GM10248 (cell line): ENCODE results near the gene FADS3.

ENCODE experiments used
- CTCF ChIA-PET: fragments of 300-600 bp; sonication (Branson Sonifier 250); formaldehyde crosslinking; extraction: SDS; loops from one replicate; lab custom pipeline; 2021; ENCODE audit warnings: antibody characterized with exemption; lab: Yijun Ruan, JAX
- POLR2A ChIA-PET: fragments of 350-650 bp; sonication (Branson Sonifier 250); formaldehyde crosslinking; extraction: SDS; loops from one replicate; lab custom pipeline; 2020; ENCODE audit warnings: antibody characterized with exemption; lab: Yijun Ruan, JAX
- DNase-seq: peaks from one replicate; pipeline ENCODE4 v3.0.0; 2012; ENCODE audit errors: extremely low spot score
- TF ChIP-seq, protein P1 (sequence below): IDR thresholded peaks from 2 replicates; pipeline ENCODE4 v1.5.1; 2012; ENCODE audit warnings: mild to moderate bottlenecking, low read depth; ENCODE audit errors: extremely low read depth, missing control alignments, control extremely low read depth

FADS3 gene

DNA sequence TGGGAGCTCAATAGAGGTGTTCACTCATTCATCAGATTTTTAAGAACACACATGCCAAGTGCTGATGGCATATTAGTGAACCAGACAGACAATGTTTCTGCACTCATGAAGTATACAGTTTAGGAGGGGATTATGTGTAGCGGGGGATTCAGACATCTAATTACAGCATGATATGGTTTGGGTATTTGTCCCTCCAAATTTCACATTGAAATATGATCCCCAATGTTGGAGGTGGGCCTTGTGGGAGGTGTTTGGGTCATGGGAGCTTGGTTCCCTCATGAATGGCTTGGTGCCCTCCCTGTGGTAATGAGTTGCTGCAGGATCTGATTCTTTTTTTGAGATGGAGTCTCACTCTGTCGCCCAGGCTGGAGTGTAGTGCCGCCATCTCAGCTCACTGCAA is 34.9 kb upstream of the FADS3 start:
- DNase-seq: no peak
- TF ChIP-seq, protein P1, sequence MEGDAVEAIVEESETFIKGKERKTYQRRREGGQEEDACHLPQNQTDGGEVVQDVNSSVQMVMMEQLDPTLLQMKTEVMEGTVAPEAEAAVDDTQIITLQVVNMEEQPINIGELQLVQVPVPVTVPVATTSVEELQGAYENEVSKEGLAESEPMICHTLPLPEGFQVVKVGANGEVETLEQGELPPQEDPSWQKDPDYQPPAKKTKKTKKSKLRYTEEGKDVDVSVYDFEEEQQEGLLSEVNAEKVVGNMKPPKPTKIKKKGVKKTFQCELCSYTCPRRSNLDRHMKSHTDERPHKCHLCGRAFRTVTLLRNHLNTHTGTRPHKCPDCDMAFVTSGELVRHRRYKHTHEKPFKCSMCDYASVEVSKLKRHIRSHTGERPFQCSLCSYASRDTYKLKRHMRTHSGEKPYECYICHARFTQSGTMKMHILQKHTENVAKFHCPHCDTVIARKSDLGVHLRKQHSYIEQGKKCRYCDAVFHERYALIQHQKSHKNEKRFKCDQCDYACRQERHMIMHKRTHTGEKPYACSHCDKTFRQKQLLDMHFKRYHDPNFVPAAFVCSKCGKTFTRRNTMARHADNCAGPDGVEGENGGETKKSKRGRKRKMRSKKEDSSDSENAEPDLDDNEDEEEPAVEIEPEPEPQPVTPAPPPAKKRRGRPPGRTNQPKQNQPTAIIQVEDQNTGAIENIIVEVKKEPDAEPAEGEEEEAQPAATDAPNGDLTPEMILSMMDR: no peak
- ChIA-PET CTCF (interaction anchor here (3.2 to 4.8 kb wide), 2 partner anchors 21 to 28 kb away, joined by 21 to 23 read pairs; no protein-coding TSS in a partner anchor), POLR2A (no interaction called here)

DNA sequence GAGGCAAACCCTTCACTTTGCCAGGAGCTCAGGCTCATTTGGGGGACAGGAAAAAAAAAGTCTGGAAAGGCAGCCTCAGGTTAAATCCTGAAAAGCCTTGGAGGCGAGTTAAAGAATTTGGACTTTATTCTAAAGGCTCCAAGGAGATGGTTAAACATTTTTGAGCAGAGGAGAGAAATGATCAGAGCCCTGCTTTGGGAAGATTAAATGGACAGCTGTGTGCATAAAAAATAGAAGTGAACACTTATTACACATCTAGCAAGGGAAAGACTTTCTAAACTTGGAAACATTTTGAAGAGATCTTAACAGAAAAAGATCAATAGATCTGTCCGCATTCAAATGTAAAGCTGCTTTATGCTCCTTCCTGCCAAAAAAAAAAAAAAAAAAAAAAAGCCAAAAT is 34.4 kb upstream of the FADS3 start:
- no peak for DNase-seq
- TF ChIP-seq, protein P1: no peak
- ChIA-PET CTCF (interaction anchor here (3.2 to 4.8 kb wide), 2 partner anchors 22 to 27 kb away, joined by 21 to 23 read pairs; no protein-coding TSS in a partner anchor), POLR2A (no interaction called here)

DNA sequence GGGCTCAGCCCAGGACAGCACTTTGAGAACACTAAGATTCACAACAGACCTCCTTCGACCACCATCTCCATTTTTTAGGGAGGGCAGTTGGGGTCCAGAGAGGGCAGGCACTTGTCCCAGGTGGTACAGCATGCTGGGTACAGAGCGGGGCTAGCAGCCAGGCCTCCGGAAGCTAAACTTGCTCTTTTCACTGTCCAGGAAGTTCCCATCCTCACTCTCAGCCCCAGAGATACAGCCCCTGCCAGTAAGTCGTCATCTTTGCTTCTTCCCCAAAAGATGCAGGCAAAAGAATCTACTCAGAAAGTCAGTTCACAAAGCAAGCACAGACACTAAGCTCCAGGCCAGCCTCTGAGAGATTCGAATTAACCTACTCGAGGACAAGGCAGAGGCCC is 32.7 kb upstream of the FADS3 start:
- no peak for DNase-seq
- ChIA-PET POLR2A (no interaction called here), CTCF (interaction anchor here (3.2 to 4.8 kb wide), 2 partner anchors 24 to 26 kb away, joined by 21 to 23 read pairs; no protein-coding TSS in a partner anchor)
- TF ChIP-seq, protein P1: no peak

DNA sequence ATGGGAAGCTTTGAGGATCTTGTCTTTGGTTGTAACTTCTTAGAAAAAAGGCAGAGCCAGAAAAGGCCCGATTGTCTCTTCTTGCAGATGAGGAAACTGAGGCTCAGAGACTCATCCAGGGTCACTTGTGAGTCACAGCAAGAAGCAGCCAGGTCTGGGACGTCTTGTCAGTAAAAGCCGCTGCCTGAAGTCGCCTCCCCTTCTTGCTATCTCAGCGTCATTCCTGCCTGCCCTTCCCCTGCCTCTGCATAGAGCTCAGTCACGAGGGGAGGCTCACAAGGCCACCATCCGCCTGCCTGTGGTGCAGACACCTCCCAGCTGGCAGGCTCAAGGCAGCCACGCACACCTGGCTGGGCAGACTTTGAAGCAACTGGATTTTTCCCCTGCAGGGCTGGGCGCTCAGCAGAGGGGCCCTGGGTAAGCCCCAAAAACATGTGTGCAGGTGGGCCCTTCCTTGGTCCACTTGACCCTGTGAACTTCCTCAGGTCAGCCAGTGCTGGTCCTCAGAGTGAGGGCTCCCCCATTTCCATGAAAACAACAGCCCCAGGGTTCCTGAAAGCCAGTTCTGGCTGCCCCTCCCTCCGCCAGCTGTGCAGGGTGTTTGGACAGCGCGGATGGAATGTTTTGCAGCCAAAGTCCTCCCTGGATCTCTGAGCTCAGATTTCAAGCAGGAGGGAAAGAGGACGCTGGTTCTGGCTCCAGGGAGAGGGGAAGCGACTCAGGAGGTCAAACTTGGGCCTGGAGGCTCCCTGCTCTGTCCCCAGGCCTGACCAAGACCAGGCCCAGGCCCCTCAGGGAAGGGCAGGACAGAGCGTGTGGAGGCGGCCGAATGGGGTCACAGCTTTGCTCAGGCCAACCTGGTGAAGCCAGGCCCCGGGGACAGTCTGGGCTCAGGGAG is 32.1 kb upstream of the FADS3 start:
- POLR2A ChIA-PET: no interaction called here
- CTCF ChIA-PET: interaction anchor here (1.0 to 4.8 kb wide), 4 partner anchors 24 to 388 kb away, joined by 3 to 23 read pairs (median 12); no protein-coding TSS in a partner anchor
- TF ChIP-seq, protein P1: no peak
- peak; percentile 15 for DNase-seq

DNA sequence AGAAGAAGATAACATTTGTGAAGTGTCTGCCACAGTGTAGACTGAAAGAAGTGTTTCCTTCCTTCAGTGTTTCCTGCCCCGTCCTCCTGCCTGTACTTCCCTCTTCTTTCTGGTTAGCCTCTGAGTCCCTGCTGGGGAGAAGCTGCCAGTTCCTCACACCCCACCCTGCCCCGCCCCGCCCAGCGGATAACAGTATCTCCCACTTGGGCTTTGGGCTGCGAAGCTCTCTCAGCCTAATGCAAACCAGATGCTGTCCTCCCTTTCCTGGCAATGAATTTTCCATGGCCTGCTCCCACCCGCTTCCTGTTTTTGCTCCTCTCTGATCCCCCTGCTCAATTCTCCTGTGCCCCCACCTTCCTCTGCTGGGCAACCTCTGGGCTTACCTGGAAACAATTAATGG is 31.2 kb upstream of the FADS3 start:
- ChIA-PET POLR2A (no interaction called here), CTCF (interaction anchor here (1.0 to 4.8 kb wide), 3 partner anchors 24 to 389 kb away, joined by 3 to 23 read pairs (median 3); no protein-coding TSS in a partner anchor)
- DNase-seq: no peak
- TF ChIP-seq, protein P1: no peak

DNA sequence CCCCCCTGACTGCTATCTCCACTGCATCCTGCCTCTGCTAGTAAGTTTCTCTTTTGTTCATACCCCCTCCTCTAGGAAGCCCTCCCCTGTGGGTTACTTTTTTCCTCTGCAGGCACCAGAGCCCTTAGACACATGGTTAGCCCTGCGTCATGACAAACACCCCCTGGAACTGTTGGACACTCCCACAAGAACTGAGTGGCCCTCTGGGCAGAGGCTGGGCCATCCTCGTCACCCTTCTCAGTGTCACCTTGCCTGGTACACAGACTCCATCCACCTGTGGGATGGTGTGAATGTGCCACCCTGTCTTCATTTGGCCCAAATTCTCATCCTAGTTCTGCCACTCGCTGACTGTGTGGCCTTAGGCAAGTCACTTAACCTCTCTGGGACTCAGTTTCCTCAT is 30.1 kb upstream of the FADS3 start:
- DNase-seq: no peak
- POLR2A ChIA-PET: no interaction called here
- TF ChIP-seq, protein P1: no peak

More for the DNA sequence above, 30.1 kb upstream of the FADS3 start:
- CTCF ChIA-PET: no interaction called here
